Endothelial cell of umbilical vein (primary cell): ENCODE data around the gene DNAJC30.

Experiments
- EZH2 ChIP-seq: IDR thresholded peaks from 2 replicates; pipeline ENCODE4 v1.6.1; 2012; ENCODE audit warnings: borderline replicate concordance, low read depth, mild to moderate bottlenecking, moderate library complexity, low read length, inconsistent platforms; ENCODE audit not compliant: severe bottlenecking
- POLR2A ChIP-seq: IDR thresholded peaks from 2 replicates; pipeline ENCODE4 v1.6.1; 2012; ENCODE audit warnings: low read depth, mild to moderate bottlenecking, control low read depth, low read length
- TF ChIP-seq, protein P1 (sequence below), 2 donors: IDR thresholded peaks; 1 replicate in 1 of 2; 2 replicates in 1 of 2; pipeline ENCODE4 v1.5.1; 2011; ENCODE audit warnings: low read length in 2 of 2, mild to moderate bottlenecking in 2 of 2, moderate library complexity in 2 of 2, control low read depth in 1 of 2, inconsistent platforms in 1 of 2, low read depth in 1 of 2; ENCODE audit not compliant: insufficient read depth in 1 of 2; ENCODE audit errors: extremely low read depth in 1 of 2

DNA sequence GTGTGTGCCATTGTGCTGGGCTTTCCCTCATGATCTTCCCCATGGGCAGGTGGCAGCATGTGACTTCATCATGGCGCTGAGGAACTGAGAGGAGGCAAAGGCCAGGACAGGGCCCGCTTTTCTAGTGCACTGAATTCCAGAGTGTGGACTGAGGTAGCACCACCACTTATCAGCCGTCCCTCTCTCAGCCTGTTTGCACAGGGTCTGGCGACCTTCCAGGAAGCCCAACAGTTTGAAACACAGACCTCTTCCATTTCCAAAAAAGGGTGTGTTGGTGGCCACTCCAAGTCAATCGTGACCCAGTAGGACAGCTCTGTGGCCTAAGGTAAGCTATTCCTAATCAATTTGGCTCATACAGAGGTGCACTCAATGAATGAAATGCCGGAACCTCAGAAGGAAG lies 4.4 kb downstream of the DNAJC30 start:
- TF ChIP-seq, protein P1, sequence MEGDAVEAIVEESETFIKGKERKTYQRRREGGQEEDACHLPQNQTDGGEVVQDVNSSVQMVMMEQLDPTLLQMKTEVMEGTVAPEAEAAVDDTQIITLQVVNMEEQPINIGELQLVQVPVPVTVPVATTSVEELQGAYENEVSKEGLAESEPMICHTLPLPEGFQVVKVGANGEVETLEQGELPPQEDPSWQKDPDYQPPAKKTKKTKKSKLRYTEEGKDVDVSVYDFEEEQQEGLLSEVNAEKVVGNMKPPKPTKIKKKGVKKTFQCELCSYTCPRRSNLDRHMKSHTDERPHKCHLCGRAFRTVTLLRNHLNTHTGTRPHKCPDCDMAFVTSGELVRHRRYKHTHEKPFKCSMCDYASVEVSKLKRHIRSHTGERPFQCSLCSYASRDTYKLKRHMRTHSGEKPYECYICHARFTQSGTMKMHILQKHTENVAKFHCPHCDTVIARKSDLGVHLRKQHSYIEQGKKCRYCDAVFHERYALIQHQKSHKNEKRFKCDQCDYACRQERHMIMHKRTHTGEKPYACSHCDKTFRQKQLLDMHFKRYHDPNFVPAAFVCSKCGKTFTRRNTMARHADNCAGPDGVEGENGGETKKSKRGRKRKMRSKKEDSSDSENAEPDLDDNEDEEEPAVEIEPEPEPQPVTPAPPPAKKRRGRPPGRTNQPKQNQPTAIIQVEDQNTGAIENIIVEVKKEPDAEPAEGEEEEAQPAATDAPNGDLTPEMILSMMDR (IDR thresholded peaks at IDR 0.05; ENCODE audit: extremely low read depth in 1 of 2, insufficient read depth in 1 of 2, low read depth in 1 of 2, low read length in 2 of 2): no peak
- no peak for TF ChIP-seq POLR2A
- TF ChIP-seq EZH2: no peak
